ENCODE data around the gene SLC9A1.
"Not testable (repeated sequence)": the region's sequence is repeated elsewhere in the genome, so short reads cannot be mapped to it uniquely, and the experiment has no call there.

The SLC9A1 gene

DNA sequence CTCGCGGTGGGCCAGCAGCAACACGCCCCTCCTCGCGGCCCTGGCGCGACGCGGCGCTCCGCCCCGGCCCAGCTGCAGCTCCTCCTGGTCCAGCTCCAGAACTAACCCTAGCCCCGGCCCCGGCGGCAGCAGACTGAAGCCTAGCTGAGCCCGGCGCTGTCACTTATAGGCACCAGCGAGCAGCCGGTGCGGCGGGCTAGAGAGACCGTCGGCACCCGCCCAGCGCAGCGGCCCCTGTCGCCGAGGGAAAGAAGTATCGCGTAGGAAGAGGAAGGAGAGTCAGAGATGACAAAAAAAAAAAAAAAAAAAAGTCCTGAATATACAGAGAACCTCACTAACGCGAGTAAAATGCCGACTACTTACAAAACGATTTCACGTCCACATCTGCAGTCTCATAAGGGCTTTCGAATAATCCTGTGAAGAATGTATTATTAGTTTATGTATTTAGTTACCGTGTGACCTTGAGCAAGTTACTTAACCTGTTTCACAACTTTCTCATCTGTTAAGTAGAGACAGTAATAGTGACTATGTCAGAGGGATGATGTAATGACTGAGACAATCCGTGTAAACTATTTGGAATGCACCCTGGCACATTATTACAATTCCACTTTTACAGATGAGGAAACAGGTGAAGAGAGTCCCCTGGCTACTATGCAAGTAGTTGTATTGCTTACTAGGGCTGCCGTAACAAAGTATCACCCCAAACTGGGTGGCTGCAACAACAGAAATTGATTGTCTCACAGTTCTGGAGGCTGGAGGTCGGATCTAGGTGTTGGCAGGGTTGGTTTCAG is at the start of gene SLC9A1:
Gene SLC9A1 (minus strand): TSS at position 135 of the 791 bp plus-strand sequence. CDS start 791 bp downstream, outside the sequence.
- peak; percentile 80 to 89 (median 88) for DNase-seq (ENCODE audit: low read depth in 4 of 4, low spot score in 1 of 4)

DNA sequence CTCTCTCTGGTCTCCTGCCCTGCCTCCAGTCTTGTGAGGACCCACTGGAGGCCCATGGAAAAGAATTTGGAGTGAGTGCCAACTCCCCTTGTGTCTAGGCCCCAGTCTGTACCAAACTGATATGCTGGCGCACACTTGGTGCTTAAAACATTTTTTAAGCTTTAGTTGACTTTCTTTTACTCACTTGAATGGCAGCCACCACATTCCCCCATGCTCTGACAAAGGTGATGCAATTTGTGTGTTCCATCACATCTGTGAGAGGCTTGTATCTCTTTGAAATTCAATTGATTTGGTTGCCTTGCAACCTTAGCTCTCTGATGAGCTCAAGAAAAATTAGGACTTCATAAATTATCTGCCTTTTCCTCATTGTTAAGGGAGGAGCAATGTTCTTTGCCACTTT is 49.0 kb upstream of the SLC9A1 start:
- DNase-seq (ENCODE audit: low read depth in 4 of 4, low spot score in 1 of 4): no peak

DNA sequence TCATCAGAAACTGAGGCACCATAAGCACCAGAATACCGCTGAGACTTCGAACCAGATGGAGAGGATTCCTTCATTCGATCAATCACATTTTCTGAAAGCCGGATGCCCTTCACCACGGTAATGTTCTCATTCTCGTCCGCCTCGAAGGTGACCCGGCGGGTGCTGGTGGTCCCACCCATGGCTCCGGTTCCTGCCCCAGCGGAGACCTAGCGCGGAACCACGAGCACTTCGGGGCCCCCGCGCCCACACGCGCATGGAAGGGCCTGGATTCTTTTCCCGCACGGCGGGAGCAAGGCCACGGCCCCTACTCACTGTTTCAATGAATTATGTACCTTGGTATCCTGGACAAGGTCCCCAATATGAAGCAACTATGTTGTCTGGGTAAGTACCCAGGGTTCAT is 46.4 kb upstream of the SLC9A1 start:
- DNase-seq (ENCODE audit: low read depth in 4 of 4, low spot score in 1 of 4): no peak

DNA sequence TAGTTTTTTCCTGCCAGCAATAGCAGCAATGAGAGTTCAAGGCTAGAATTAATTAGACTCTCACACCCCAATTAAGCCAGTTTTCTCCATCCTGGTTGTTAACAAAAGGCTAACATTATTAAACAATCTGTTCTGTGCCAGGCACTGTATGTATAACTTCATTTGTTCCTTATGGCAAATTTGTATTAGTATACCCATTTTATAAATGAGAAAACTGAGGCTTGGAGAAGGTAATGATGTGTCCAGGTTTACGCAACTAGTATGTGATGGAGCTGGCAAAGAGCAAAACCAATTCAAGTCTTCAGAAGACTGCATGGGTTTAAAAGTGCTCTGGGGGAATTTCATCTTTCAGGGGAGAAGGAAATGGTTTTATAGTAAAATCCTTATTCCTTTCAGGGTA is 38.3 kb upstream of the SLC9A1 start:
- no peak for DNase-seq (ENCODE audit: low read depth in 4 of 4, low spot score in 1 of 4)

DNA sequence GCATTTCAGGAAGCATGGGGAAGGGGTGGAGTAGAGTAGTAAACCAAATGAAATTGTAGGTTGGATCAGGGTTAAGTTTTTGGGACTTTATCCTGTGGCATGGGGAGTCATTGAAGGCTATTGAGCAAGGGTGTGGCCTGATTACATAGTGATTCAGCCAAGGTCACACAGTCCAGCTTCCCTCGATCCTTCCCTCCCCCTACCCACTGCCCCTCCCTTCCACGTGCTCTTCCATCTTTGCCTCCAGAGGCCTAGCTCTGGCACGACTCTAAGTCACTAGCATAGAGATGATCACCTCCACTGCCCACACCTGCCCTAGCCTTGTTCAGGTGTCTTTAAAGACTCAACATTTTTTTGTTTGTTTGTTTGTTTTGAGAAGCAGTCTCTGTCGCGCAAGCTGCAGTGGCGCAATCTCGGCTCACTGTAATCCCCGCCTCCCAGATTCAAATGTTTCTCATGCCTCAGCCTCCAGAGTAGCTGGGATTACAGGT is 37.2 kb upstream of the SLC9A1 start:
- DNase-seq (ENCODE audit: low read depth in 4 of 4, low spot score in 1 of 4): no peak

DNA sequence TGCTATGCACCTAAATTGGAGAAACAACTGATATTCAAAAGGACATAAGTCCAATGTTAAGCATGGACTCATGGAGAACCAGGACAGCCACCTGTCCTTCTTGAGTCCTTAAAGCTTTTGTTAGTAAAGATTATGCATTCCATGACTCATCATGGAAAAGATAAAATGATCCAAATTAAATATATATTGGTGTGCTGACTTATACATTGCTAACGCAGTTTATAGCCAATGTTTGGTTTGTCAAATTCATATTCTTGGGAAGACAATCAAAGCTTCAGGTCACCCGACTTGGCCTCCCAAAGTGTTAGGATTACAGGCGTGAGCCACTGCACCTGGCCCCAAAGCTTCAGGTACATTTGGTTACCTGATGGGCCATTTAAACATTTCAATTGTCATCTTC is 29.7 kb upstream of the SLC9A1 start:
- not testable (repeated sequence) for DNase-seq (ENCODE audit: low read depth in 4 of 4, low spot score in 1 of 4)

DNA sequence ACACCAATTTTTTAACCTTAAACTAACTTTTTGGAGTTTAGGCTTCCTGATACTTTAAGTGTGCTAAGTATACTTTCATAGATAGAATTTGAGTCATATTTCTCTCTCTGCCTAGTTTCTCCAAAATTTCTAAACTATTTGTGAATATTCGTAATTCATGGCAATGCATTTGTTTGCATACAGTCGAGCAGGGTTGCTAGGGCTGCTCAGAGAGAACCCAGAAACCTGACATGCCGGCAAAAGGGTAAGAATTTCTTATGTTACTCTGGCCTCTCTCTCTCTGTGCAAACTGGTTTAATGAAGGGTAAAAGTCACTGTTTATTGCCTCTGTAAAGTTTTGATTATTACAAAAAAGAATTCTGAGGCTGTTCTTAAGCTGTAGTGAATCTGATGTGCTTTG is 25.1 kb upstream of the SLC9A1 start:
- DNase-seq (ENCODE audit: low read depth in 4 of 4, low spot score in 1 of 4): no peak

DNA sequence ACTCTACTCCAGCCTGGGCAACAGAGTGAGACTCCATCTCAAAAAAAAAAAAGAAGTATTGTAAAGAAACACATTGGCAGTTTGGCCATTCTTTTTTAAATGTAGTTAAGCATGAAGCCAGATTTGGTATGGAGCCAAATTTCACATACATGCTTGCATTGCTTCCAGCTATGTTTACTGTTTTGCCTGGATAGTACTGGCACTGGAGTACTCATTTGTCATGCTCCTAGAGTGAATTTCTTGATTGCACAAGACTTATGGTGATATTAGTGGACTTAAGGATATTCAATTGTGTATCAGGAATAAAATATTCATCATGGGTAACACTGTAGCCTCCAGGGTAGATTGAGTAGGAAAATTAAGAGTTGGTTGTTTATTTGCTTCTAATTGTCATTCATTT is 24.5 kb upstream of the SLC9A1 start:
- DNase-seq (ENCODE audit: low read depth in 4 of 4, low spot score in 1 of 4): no peak

DNA sequence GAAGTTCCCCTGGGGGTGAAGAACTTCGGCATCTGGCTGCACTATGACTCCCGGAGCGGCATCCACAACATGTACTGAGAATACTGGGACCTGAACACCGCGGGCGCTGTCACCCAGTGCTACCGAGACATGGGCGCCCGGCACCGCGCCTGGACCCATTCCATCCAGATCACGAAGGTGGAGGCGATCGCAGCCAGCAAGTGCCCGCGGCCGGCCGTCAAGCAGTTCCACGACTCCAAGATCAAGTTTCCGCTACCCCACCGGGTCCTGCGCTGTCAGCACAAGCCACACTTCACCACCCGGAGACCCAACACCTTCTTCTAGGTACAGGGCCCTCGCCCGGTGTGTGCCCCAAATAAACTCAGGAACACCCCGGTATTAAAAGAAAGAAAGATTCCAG is 22.0 kb upstream of the SLC9A1 start:
- no peak for DNase-seq (ENCODE audit: low read depth in 4 of 4, low spot score in 1 of 4)

DNA sequence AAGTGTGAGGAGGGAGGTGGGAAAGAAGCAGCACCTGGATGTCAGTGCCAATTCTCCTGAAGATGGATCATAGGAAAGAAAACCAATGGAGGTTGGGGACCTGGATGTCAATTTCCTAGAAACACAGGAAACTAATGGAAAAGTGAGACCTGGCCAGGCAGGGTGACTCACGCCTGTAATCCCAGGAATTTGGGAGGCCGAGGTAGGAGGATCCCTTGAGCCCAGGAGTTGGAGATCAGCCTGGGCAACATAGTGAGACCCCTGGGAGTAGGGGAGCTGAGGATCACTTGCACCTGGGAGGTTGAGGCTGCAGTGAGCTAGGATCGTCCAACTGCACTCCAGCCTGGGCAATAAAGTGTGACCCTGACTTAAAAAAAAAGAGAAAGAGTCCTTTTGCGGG is 21.4 kb upstream of the SLC9A1 start:
- no peak for DNase-seq (ENCODE audit: low read depth in 4 of 4, low spot score in 1 of 4)

DNA sequence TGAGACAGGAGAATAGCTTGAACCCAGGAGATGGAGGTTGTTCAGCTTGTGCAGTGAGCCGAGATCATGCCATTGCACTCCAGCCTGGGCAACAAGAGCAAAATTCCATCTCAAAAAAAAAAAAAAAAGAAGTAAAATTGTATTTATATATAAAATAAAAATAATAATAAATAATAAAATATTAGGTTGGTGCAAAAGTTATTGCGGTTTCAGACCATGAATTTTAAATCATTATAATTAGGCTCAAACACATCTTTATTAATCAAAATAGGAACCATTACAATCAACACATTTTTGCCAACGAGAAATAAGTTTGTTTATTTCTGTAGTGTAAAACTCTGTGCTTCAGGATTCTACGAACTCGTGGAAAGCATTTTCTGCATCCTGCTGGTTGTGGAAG is 18.1 kb upstream of the SLC9A1 start:
- DNase-seq (ENCODE audit: low read depth in 4 of 4, low spot score in 1 of 4): not testable (repeated sequence)

DNA sequence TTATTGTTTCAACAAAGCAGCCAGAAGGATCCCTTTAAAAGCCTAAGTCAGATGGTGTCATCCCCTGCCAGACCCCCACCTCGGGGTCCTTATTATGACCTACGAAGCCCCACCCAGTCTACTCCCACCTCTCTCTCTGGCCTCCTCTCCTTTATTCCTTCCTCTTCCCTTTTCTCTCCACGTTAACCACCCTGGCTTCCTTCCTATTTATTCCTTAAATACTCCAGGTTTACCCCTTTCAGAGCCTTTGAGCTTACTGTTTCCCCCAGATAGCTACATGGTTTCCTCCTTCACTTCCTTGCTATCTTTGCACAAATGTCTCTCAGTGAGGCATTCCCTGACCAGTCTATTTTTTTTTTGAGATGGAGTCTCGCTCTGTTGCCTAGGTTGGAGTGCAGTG is 12.0 kb upstream of the SLC9A1 start:
- DNase-seq (ENCODE audit: low read depth in 4 of 4, low spot score in 1 of 4): no peak

DNA sequence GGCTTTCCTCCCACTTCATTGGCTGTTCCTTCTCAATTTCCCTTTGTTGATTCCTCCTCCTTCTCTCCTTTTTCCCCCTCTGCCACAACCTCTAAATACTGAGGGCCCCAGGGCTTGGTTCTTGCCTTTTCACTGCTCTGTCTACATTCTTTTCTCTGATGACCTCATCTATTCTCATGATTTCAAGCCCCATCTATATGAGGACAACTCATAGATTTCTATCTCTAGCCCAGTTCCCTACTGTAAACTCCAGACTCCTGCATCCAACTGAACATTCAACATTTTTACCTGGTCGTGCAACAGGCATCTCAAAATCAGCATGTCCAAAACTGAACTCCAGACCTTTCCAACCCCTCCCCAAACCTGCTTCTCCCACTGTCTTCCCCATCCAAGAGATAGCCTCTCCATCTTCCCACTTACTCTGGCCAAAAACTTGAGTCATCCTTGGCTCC is 11.5 kb upstream of the SLC9A1 start:
- no peak for DNase-seq (ENCODE audit: low read depth in 4 of 4, low spot score in 1 of 4)

DNA sequence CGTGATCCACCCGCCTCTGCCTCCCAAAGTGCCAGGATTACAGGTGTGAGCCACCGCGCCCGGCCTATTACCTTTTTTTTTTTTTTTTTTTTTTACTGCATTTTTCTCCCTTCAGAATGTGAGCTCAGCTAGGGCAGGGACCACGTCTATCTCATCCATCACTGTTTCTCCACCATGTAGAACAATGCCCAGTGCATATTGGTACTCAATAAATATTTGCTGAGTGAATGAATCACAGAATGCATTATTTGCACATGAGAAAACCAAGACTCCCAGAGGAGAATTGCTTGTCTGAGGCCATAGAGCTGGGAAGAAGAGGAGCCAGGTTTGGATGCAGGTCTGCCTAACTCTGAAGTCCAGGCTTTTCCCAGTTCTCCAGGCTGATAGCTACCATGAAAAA is 8.2 kb upstream of the SLC9A1 start:
- no peak for DNase-seq (ENCODE audit: low read depth in 4 of 4, low spot score in 1 of 4)

DNA sequence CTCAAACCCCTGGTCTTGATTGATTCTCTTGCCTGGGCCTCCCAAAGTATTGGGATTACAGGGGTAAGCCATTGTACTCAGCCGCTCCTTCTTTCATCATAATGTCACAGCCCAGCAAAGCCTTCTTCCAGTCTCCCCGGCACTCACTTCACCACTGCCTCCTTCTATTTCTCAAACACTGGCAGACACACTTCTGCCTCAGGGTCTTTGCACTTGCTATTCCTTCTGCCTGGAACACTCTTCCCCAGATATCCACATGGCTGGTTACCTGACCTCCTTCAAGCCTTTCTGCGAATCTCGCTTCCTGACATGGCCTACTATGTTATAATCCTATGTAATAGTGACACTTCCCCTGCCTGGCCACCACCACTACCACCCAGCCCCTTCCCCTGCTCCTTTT is 7.2 kb upstream of the SLC9A1 start:
- DNase-seq (ENCODE audit: low read depth in 4 of 4, low spot score in 1 of 4): no peak

DNA sequence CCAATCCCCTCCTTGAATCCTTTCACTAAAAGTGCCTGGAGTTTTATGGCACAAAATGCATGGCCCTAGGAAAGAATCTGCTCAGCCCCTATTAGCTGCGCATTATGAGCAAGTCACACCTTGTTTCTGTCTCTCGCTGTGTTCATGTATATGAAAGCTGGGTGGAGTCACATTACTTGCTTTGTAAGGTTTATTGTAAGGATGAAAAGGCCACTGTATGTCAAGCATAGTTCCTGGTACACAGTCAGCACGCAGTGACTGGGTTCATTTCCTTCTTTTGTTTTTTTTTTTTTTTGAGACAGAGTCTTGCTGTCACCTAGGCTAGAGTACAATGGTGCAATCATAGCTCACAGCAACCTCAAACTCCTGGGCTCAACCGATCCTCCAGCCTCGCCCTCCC is 6.7 kb upstream of the SLC9A1 start:
- no peak for DNase-seq (ENCODE audit: low read depth in 4 of 4, low spot score in 1 of 4)

DNA sequence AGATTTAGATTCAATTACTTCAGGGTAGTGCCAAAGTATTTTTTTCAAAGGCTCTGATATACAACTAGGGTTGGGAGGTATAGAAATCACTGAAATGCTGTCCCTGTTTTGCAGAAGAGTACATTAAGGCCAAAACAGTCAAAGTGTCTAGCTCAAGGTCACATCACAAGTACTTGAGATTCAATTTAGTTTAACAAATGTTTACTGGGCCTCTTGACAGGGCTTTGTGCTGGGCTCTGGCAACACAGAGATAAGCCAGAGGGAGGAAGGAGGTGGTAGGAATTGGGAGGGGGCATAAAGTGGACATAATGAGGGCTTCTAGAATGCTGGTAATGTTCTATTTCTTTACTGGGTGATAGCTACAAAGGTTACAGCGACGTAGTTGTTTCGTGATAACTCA is 2.3 kb upstream of the SLC9A1 start:
- no peak for DNase-seq (ENCODE audit: low read depth in 4 of 4, low spot score in 1 of 4)

DNA sequence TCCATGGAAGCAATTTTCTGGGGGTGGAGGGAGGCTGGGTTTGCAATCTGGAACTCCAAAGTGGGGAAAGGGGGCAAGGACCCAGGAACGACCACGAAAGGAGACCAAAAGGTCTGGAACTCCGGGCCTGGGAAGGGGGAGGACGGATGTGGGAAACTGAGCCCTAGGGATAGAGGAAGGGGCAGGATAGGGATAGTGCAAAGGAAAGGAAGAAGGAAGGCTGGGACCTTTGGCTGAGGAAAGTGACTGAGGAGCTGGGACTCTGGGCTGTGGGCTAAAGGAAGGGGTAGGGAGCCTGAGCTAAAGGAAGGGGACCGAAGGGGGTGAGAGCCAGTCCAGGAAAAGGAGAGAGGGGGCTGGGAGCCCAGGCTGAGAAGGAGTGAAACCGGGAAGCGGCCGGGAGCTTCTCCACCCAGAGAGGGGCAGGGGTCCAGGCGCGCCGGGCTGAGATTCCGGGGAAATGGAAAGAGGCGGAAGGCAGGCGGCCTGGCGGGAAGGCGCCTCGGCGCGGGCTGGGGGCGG is 395 bp downstream of the SLC9A1 start:
- no peak for DNase-seq (ENCODE audit: low read depth in 4 of 4, low spot score in 1 of 4)

DNA sequence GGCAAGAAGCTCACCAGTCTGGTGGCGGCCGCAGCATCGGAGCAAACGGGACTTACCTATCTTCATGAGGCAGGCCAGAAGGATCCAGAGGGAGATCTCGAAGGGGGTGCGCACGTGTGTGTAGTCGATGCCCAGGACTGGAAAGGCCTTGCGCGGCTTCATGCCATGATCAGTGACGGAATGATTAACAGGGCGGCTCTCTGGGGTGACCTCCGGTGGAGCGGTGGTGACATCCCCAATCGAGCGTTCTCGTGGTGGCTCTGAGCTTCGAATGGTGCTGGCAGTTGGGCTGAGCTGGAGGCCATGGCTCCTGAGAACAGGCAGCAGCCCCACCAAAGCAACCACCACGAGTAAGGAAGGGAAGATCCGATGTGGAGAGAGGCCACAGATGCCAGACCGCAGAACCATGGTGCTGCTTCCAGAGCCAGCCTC is 982 bp downstream of the SLC9A1 start:
- no peak for DNase-seq (ENCODE audit: low read depth in 4 of 4, low spot score in 1 of 4)

DNA sequence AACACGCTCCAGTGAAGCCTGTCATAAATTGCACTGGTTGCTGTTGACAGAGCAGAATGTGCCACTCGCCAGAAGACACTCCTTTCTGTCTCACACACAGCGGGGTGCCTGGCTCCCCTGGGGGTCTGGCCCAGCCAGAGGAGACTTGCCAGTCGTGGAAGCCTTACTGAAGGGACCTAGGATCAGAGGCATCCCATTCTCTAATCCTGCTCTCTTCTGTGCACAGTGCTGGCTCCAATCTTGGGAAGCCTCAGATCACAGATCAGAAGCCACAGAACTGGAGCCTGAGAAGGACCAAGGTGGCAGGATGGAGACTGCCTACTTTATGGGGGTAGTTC is 1.4 kb downstream of the SLC9A1 start:
- DNase-seq (ENCODE audit: low read depth in 4 of 4, low spot score in 1 of 4): no peak

DNA sequence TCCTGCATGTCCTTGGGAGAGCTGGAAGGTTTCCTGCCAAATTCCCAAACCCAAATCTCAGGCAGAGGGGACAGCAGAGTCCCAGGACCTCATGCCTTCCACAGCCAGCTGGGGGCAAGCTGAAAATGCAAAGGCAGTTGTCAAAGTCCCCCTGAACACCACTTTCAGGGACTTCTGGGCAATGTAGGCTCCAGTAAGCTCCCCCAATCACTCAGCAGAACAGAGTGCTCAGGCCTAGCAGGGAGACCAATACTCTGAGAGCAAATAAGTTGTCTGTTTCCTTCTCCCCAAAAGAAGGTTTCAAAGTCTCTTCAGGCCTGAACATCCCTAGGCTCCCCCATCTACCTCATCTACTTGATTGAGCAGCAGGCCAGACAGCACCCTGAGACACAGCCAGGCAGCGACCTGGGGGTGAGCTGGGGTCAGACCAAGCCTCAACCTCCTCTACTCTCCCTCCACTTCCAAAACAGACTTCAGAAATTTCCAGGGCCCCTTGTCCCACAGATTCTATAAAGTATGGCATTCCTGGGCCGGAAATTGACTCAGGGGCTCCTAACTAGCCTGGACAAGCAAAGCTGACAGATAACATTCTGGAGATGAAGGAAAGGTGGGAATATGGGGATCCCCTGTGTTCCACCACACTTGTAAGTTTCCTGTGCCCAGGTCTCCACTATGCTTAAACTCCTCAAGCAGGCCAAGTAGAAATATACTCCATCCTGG is 1.9 kb downstream of the SLC9A1 start:
- no peak for DNase-seq (ENCODE audit: low read depth in 4 of 4, low spot score in 1 of 4)

Data from stimulated activated CD4-positive, alpha-beta T cell treated with anti-CD3 and anti-CD28 coated beads, Interleukin-1b, Interleukin-23, amount 100 ng/mL, for 24 hours (primary cell).